ENCODE measurements around the gene FER1L5. TPM values are rescaled to one million over a fixed set of nuclear protein-coding genes. Genes with fewer than 3 reads are reported as not detected.

Gene FER1L5
- total and polyA plus RNA-seq, 2 of the 8 experiments (the other 6 are each of a cell fraction or from before 2014, with no cell fraction given), result 0.23 to 0.88 TPM

DNA sequence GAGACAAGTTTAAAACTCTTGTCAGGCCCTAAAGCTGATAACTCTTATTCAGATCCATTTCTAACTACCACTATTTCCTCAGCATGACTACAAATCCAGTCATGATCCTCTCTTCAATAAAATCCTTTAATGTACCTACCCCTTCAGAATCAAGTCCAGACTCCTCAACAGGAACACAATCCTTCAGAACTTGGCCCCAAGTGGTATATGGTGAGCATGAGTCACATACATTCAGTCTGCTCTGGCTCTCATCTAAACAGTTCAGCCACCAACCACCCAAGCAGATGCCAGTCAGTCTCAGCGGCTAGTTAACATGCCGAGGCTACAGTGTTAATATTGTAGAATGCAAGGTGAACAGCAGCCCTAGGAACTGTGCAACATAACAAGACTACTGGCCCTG lies 87.6 kb downstream of the FER1L5 start:
- Histone ChIP-seq H3K79me1 (ENCODE audit: low read depth, low read length) (no peaks in the 10 kb centered on the region), H2BK120ac (replicated peaks; ENCODE audit: low read depth, low read length) (no peak overlapping the region), H3K4me3 (ENCODE audit: extremely low read depth in 1 of 4, insufficient read depth in 2 of 4, low read depth in 3 of 4, low read length in 4 of 4) (no peak overlapping the region), H3K23ac (ENCODE audit: insufficient read length) (no peak overlapping the region), H2BK12ac (ENCODE audit: low read depth, low read length) (no peak overlapping the region), H4K8ac (ENCODE audit: extremely low read depth, insufficient read depth, low read length) (no peak overlapping the region), H4K20me1 (replicated peaks in 1 of 2; ENCODE audit: control insufficient read depth in 1 of 2, insufficient read depth in 2 of 2, low read length in 2 of 2) (peaks cover 0 to 3% of the 10 kb centered on the region in 2 experiments), H3K27me3 (replicated peaks in 1 of 4; ENCODE audit: control insufficient read depth in 3 of 4, extremely low read depth in 1 of 4, insufficient read depth in 3 of 4, low read length in 3 of 4) (no peaks in the 10 kb centered on the region), H3K56ac (replicated peaks; ENCODE audit: insufficient read length, low read depth, low read length) (no peak overlapping the region), H2BK5ac (ENCODE audit: low read depth, low read length) (no peak overlapping the region), H2BK20ac (ENCODE audit: low read length) (no peak overlapping the region), H4K5ac (ENCODE audit: insufficient read length, low read depth, low read length) (no peak overlapping the region), H3K4me2 (ENCODE audit: insufficient read depth in 1 of 2, low read depth in 2 of 2, low read length in 2 of 2) (no peak overlapping the region), H3K23me2 (ENCODE audit: low read depth, low read length) (no peaks in the 10 kb centered on the region), H3K4me1 (replicated peaks in 1 of 4; ENCODE audit: control insufficient read depth in 3 of 4, insufficient read depth in 4 of 4, low read length in 3 of 4) (no peaks in the 10 kb centered on the region), H3K36me3 (ENCODE audit: control insufficient read depth in 2 of 4, insufficient read depth in 4 of 4, low read length in 3 of 4) (peaks cover 12 to 66% (median 49%) of the 10 kb centered on the region in 4 experiments; a peak in 6 of 8 replicates), H3K9me3 (ENCODE audit: insufficient read depth in 2 of 2, low read depth in 1 of 2, low read length in 1 of 2) (no peaks in the 10 kb centered on the region), H3K18ac (ENCODE audit: extremely low read depth, low read length) (no peak overlapping the region), H3K14ac (ENCODE audit: insufficient read length) (no peak overlapping the region), H3K79me2 (ENCODE audit: control insufficient read depth in 1 of 2, insufficient read depth in 2 of 2, low read length in 2 of 2) (no peaks in the 10 kb centered on the region), H4K91ac (replicated peaks; ENCODE audit: insufficient read length, low read length) (no peak overlapping the region), H3K9ac (replicated peaks in 1 of 4; ENCODE audit: extremely low read depth in 1 of 4, low read depth in 3 of 4, low read length in 3 of 4) (no peak overlapping the region), H3K4ac (replicated peaks; ENCODE audit: insufficient read length, low read depth, low read length) (no peak overlapping the region), H3K27ac (ENCODE audit: low read depth, low read length) (no peak overlapping the region), H2BK15ac (ENCODE audit: low read length) (no peak overlapping the region), H2AK5ac (ENCODE audit: low read depth, low read length) (no peak overlapping the region), H2AFZ (ENCODE audit: low read length) (no peak overlapping the region)
- FAIRE-seq (no peak), DNase-seq (ENCODE audit: low read depth in 1 of 2, low spot score in 2 of 2) (no peak)
- 97% methylated on average over 2 of the region's 2 CpGs; no CpG with 5 or more reads in 1 of the 2 experiments for WGBS, 2 experiments (ENCODE audit: extremely low coverage in 1 of 2, insufficient coverage in 1 of 2, insufficient read length in 1 of 2, insufficient replicate concordance in 2 of 2, low coverage in 1 of 2, low lambda C conversion rate in 2 of 2, missing lambda C conversion rate in 1 of 2)
- POLR2A ChIA-PET (ENCODE audit: partially characterized antibody), result interaction anchor here (0.8 to 1.0 kb wide), 2 partner anchors 10 to 16 kb away, joined by 3 to 4 read pairs; no protein-coding TSS in a partner anchor
- CTCF ChIA-PET (ENCODE audit: partially characterized antibody), result interaction anchor here (1.1 kb wide), 1 partner anchor 10 kb away, joined by 3 read pairs; no protein-coding TSS in a partner anchor
- TF ChIP-seq SP1 (IDR thresholded peaks at IDR 0.05; ENCODE audit: low read depth, low read length) (no peak), CBX5 (IDR thresholded peaks at IDR 0.05; ENCODE audit: low read depth, low read length) (no peak), RNF2 (IDR thresholded peaks at IDR 0.05; ENCODE audit: borderline replicate concordance, low read depth, low read length, missing control alignments, poor library complexity, severe bottlenecking) (no peak), CTBP2 (IDR thresholded peaks at IDR 0.05; ENCODE audit: borderline replicate concordance, insufficient read depth, insufficient read length, low read length) (no peak), EP300 (IDR thresholded peaks at IDR 0.05; ENCODE audit: borderline replicate concordance in 1 of 2, low read depth in 2 of 2, low read length in 2 of 2) (no peak), PHF8 (conservative IDR thresholded peaks at IDR 0.05; ENCODE audit: low read depth, low read length) (no peak), RBBP5 (IDR thresholded peaks at IDR 0.05; ENCODE audit: borderline replicate concordance, low read depth, low read length) (no peak), SIN3A (conservative IDR thresholded peaks at IDR 0.05 in 1 of 2, IDR thresholded peaks at IDR 0.05 in 1 of 2; ENCODE audit: low read depth in 1 of 2, low read length in 2 of 2) (no peak), JUND (IDR thresholded peaks at IDR 0.05; ENCODE audit: low read length) (no peak), JUN (IDR thresholded peaks at IDR 0.05; ENCODE audit: low read depth, low read length) (no peak), SRF (IDR thresholded peaks at IDR 0.05; ENCODE audit: low read depth, low read length) (no peak)
